Measurements from ENCODE around the gene KCTD20.
"Not testable (repeated sequence)": the region's sequence is repeated elsewhere in the genome, so short reads cannot be mapped to it uniquely, and the experiment has no call there.

The KCTD20 gene

DNA sequence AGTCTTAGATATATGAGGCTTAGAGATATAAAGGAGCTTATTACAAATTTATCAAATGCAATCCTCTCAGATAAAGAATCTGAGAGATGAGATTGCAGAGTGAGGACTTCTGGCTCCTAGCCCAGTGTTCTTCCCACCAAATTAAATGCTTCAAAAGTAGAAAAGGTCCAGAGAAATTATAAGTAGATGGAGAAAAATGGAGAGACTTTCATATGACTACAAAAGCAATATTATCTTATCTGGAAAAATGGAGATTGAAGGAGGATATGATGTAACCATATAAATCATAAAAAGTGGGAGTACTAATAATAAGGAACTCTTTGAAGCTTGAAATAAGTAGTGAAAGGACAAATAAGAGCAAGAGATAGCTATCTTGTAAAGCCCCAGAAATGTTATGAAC is 2.8 kb downstream of the KCTD20 start:
- no peak for DNase-seq

DNA sequence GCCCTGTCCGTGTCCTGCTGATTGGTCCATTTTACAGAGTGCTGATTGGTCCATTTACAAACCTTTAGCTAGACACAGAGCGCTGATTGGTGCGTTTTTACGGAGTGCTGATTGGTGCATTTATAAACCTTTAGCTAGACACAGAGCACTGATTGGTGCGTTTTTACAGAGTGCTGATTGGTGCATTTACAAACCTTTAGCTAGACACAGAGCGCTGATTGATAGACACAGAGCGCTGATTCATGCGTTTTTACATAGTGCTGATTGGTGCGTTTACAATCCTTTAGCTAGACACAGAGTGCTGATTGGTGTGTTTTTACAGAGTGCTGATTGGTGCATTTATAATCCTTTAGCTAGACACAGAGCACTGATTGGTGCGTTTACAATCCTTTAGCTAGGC is 6.4 kb downstream of the KCTD20 start:
- not testable (repeated sequence) for DNase-seq

DNA sequence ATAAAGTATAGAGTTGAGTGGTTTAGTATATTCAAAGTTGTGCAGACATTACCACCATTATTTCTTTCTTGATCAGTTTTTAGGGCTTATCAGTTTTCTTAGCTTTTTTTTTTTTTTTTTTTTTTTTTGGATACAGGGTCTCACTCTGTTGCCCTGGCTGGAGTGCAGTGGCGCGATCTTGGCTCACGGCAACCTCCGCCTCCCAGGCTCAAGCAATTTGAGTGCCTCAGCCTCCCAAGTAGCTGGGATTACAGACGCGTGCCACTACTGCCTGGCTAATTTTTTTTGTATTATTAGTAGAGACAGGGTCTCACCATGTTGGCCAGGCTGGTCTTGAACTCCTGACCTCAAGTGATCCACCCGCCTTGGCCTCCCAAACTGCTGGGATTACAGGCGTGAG is 10.1 kb downstream of the KCTD20 start:
- DNase-seq: not testable (repeated sequence)

DNA sequence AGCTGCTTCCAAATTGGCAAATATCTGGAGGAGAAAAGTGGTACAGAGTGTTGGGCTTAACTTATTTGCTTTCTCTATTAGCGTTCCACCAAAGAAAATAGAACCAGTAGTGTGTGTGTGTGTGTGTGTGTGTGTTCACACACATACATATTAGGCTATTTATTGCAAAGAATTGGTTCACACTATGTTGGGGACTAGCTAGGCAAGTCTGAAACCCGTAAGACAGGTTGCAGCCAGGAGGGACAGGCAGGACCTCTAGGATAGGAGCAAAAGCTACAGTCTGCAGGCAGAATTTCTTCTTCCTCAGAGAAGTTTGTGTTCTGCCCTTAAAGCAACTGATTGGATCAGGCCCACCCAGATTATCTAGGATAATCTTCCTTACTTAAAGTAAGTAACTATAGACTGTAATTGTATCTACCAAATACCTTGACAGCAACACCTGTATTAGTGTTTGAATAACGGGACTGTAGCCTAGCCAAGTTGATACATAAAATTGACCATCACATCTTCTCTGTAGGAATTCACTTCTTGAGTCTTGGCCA is 12.8 kb downstream of the KCTD20 start:
- no peak for DNase-seq

DNA sequence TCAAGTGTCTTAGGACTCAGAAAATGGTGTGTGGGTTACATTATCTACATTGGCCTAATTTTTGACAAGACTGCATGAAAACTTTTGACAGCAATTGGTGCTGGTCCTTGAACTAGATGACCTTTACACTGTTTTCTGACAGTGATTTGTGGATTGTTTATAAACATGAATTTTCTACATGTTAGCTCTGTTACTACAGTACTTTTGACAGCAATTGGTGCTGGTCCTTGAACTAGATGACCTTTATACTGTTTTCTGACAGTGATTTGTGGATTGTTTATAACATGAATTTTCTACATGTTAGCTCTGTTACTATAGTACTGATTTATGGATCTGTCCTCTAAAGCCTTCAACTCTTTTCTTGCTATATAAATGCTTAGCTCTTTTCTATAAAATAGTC is 16.7 kb downstream of the KCTD20 start:
- no peak for DNase-seq

DNA sequence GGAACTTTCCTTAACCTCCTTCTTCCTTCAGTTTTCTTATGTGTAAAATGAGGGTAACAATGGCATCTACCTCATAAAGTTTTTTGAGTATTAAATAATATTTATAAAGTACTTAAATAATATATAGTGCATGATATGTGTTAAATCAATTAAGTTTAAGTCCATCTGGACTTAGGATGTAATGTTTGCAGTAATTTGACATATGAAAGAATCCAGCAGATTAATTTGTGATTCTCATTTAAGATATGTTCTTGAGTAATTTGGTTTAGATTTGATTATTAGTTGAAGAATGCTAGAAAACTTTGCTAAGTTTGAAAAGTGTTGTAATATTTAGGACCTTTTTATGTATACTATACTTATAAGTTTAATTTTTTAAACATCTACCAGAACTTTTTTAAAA is 18.1 kb downstream of the KCTD20 start:
- no peak for DNase-seq

DNA sequence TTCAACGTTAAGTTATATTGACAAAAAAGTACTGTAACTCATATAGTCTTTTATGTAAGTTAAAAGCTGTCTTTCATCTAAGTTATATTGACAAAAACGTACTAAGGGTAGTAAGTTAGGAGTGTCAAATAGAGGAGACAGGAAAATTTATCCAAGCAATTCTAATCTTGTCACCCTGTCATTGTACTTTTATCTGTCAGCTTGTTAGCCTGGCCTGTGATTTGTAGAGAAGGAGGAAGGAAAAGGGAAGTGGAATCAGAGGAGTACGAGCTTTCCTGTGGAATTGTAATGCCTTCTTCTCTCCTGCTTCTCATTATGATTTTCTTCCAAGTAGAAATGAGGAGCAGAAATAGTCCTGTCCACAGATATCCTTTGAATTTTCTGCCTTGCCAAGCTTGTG is 18.8 kb downstream of the KCTD20 start:
- no peak for DNase-seq

DNA sequence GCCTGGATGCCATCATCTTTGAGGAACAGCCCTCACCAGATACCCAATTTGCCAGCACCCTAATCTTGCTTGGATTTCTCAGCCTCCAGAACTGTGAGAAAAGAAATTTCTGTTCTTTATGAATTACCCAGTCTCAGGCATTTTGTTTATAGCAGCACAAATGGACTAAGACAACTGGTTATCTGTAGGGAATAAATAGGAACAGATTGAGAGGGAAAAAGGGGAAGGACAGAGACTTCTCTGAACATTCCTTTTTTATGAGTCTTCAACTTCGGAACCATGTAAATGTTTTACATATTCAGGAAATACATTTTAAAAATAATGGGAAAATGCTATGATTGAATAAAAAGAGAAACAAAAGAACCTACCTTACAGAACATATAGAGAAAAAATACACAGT is 20.9 kb downstream of the KCTD20 start:
- DNase-seq: no peak

DNA sequence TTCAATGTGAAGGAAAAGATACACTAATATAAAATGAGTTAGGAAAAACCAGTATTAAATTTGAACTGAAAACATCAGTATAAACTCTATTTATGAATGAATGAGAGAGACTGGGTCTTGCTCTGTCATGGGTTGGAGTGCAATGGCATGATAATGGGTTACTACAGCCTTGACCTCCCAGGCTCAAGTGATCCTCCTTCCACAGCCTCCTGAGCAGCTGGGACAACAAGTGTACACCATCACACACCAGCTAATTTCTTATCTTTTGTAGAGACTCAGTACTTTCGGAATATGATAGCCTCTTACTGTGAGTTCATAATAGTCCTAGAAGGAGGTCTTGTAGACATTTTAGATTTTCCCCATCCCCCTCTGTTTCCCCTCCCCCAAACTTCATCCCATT is 21.4 kb downstream of the KCTD20 start:
- no peak for DNase-seq

DNA sequence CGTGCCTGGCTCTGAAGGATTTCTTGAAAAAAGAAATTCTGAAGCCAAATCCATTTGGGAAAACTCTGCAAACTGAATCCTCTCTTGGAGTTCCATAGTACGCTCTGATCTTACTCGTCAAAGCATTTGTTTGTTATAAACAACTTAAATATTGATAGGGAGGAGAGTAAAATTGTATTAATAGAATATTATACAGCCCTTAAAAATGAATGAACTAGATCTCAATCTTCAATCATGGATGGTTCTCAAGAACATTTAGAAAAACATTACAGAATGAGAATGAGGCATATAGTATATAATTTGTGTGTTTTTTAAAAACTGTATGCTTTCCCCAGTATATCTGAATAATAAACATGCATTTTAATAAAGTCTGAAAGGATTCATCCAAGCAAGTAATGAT is 24.8 kb downstream of the KCTD20 start:
- no peak for DNase-seq

DNA sequence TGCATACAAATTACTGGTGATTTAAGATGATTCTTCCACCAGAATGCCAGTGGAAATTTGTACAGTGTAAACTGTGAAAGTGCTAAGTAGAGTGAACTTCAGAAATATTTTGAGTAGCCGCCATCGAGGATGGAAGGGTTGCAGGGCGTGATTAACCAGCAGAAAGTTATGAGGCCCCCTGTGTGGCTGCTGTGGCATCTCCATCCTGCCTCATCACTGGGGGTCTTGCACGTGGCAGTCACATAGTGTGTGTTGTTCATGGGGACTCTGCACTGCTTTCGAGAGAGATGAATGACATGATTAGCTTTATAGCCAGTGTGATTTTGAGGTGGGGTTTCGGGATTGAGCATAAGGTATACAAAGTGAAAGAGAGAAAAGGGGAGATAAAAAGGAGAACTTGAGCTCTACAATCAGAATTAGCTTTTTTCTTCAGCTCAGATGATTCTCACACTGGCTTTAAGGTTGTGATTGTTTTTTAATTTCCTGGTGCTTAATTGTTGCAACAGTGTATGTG is 26.4 kb downstream of the KCTD20 start:
- no peak for DNase-seq

DNA sequence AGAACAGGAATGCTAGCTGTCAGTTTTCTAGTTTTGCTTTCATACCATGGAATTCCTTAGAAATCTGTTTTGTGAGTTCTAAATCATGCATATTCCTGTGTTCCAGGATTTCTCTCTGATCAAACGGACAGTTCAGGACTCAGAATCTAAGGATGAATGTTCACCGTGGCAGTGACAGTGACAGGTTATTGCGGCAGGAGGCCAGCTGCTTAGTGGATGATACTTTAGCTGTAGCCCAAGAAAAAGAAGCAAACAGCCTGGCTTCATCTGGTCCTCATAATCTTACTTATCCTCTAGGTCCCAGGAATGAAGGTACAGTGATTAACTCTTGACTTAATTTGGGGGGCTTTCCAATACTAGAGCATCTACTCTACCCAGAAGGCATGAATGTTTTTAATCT is 27.1 kb downstream of the KCTD20 start:
- DNase-seq: no peak

DNA sequence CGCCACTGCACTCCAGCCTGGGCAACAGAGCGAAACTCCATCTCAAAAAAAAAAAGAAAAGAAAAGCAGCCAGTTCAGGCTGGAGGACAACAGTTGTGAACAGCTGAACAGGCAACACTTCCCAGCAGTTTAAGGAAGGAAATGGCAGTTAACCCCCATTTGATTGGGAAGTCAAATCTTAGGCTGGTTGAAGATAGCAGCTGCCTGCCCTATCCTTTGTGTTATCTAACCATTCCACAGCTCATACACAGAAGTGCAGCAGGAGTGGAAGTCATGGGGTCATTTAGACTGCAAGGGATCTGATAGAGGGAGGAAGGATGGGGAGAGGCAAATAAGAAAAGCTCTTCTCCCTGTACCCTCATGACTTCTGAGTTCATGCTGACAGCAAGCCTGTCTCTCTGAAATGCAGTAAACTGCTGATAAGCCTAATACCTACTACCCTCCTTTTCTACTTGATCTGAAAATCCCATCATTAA is 35.3 kb downstream of the KCTD20 start:
- no peak for DNase-seq

DNA sequence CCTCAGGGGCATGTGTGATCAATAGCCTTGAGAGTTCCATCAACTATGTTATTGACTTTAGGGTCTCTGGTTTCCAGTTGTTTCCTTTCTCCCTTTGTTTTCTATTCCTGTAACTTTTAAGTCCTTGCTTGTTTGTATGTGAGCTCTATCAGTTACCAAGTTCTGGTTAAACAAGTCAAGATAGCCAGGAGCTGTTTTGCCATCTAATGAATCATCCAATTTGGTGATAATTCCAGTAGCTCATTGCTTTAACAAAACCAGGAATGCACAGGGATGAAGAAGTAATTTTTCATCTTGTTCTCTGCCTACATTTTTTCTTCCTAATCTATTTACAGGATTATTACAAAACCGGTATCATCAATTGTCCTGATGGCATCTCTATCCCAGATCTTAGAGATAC is 36.5 kb downstream of the KCTD20 start:
- no peak for DNase-seq

DNA sequence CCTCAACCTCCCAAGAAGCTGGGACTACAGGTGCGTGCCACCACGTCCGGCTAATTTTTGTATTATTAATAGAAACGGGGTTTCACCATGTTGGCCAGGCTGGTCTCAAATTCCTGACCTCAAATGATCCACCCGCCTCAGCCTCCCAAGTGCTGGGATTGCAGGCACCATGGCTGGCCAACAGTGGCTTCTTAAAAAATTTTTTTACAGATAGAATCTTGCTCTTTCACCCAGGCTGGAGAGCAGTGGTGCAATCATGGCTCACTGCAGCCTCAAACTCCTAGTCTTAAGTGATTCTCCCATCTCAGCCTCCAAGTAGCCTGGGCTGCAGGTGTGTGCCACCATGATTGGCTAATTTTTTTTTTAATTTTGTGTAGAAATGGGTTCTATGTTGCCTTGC is 40.5 kb downstream of the KCTD20 start:
- not testable (repeated sequence) for DNase-seq

DNA sequence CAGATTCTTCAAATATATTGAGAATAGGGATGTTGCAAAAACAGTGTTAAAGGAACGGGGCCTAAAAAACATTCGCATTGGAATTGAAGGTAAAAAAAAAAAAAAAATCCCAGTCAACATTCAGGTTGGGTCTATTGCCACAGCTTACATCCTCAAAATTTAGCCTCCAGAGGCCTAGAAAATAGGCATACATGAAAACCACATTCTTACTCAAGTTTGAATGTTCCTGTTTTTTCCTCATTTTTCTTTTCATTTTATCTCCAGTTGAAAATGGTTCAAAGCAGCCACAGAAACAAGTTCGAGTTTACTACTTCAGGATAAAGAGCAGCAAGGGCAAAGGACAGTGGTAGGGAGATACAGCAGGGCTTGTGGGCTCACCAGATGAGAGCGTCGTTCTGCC is 41.9 kb downstream of the KCTD20 start:
- DNase-seq: no peak

DNA sequence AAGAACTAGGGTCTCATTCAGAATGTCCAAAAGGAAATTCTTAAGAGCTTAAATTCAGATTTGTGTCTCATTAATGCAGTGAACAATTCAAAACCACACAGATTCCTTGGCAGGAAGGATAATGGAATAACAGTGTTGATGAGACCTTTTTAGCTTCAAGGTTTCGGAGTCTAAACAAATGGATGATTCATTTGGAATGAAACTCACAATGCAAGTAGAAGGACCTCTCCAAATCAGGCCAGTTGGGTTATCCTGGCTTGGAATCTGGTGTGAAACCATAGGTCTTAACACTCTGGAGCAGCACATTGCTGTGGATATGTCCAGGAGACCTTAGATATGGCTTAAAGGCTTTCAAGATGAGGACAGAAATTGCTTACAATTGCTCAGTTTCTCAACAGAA is 44.9 kb downstream of the KCTD20 start:
- DNase-seq: no peak

DNA sequence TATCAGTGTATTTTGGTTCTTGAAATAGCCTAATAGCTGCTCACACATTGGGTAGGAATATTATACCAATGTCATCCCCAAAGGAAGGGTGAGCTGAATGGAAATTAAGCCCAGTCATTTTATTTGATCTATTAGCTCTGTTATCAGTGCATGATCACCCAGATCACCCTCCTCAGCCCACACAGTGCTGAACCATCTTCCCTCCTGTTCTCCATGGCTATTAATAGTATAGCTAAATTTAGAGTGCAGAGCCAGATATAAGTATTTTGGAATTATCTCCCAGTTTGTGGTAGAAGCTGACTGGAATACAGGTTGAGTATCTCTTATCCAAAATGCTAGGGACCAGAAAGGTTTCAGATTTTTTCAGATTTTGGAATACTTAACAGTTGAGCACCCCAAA is 45.4 kb downstream of the KCTD20 start:
- DNase-seq: no peak

DNA sequence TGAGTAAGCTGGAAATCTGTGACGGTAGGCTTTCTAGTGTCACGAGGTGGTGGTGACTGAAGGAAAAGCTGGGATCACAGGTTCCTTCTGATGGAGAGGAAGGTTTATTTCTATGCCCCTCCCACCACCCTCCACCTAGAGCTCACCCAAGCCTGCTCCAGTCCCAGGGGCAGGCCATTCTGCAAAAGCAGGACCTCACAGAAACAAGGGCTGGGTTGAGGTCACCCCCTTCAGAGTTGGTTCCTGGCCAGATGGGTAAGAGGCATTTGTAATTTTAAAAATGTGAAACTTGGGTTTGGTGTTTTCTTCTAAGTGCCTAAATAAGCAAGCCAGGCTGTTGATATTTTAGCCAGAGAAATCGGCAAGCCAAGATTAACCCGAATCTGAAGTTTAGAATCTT is 46.6 kb downstream of the KCTD20 start:
- no peak for DNase-seq

DNA sequence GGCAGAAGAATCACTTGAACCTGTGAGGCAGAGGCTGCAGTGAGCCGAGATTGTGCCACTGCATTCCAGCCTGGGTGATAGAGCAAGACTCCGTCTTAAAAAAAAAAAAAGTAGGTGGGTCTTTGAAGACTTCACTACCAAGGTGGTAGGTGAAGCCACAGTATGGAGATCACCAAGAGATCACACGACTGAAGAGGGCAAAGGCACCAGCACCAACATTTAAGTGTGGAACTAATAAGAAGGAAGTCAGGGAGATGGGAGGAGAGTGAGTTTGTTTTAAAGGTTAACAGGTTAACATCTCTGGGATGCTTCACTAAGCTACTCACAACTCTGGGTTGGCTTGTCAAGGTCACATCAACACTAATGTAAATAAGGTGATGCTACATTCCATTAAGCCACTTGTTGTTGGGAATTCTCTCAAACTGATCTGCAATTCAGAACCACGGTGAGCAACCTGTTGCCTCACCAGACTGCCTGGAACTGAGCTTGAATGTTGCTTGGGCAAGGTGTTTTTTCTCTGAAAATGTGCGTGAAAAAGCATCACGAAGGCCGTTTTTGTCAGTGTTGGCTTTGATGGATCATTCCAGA is 48.7 kb downstream of the KCTD20 start:
- DNase-seq: no peak

DNA sequence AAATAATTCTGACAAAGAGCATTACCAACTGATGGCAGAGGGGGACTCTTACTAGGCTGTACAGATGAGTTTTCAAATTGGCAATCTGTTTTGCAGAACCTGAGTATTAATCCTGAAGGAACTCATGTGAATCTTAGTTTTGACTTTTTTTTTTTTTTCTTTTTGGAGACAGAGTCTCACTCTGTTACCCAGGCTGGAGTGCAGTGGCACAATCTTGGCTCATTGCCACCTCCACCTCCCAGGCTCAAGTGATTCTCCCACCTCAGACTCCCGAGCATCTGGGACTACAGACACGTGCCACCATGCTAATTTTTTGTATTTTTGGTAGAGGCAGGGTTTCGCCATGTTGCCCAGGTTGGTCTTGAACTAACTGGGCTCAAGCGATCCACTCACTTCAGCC is 49.3 kb downstream of the KCTD20 start:
- no peak for DNase-seq

DNA sequence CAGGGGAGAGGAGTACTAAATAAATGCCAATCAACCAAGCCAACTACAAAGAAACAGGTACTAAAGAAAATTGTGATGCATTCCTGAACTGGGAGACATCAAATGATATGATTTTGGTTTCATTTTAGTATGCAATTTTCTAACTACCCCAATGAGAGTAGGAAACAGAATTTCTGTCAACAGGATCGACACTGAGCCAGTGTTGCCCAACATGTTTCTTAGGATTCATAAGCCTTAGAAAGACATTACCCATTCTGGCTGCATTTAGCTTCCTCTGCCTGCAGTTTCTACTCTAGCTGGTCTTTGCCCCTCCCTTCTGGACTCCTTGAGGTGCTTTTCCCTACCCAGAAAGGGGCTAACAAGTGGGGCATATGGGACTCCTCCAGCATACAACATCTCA is 49.8 kb downstream of the KCTD20 start:
- DNase-seq: no peak

DNA sequence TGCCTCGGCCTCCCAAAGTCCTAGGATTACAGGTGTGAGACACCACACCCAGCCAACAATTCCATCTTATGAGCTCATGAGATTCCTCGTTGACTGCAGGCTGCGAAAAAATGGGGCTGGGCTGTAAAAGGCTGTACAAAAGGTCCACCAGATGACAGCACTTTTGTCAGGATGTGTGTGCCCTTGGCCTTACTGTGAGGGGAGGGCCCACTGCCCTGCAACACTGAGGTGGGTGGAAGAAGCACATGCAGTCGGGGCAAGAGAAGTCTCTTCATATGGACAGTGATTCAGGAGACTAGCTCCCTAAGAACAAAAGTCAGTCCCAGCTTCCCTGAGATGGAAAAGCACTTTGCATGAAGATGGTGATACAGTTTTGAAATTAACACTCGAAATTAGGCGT is 50.5 kb downstream of the KCTD20 start:
- no peak for DNase-seq

DNA sequence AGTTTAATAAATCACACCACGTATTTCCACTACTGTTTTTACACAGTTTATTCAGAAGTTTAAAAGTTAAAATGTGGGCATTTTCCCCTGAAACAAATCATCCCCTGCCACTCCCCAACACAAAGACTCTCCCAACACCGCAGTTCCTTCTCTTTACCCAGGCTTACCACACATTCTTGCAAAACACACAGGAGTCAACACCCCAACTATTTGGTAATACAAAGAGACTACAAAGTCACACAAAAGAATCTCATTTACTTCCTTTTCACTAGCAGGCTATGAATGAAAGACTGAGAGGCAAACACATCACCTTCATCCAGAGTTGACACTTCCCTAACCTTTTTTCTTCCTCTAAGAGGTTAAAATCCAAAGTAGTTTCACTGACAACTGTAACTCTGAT is 51.1 kb downstream of the KCTD20 start:
- DNase-seq: no peak

DNA sequence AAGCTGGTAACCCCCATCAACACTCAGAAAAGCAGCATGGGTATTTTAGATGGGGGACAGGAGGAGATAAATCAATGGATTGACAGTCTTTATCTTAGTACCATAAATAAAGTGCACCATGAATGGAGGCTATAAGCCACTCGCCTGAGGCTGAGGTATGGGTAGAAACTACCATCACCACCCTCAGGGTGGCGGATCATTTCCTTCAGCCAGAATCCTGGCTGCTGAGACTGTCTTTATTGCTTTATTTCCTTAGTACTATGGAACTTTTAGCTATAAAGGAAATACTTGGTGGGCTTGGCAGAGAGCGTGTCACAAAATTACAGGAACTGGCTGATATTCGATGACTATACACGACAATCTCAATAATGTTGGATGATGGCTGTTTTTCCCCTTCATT is 52.3 kb downstream of the KCTD20 start:
- no peak for DNase-seq

Data from KG1 (cell line).